ENCODE data around the gene MYH2.

- TF ChIP-seq CTCF (IDR thresholded peaks at IDR 0.05 in 2 of 3, conservative IDR thresholded peaks at IDR 0.05 in 1 of 3; ENCODE audit: borderline replicate concordance in 1 of 3, insufficient read depth in 1 of 3, low read depth in 2 of 3, low read length in 2 of 3) (no peak), SP1 (IDR thresholded peaks at IDR 0.05; ENCODE audit: low read depth) (no peak), ELF1 (IDR thresholded peaks at IDR 0.05; ENCODE audit: borderline replicate concordance, low read depth) (no peak)
Observed at GRCh38 chr17:10579270-10579669, 29.8 kb upstream of the MYH2 start.
